NCI-H1417 treated with DMSO at 0.1 percent for 48 hours (cell line): Measurements from ENCODE around the gene FGD2.
"Not testable (repeated sequence)": the region's sequence is repeated elsewhere in the genome, so short reads cannot be mapped to it uniquely, and the experiment has no call there.

Experiments
- DNase-seq: peaks from one replicate; lab custom pipeline; 2025; lab: John Stamatoyannopoulos, UW

The FGD2 gene

DNA sequence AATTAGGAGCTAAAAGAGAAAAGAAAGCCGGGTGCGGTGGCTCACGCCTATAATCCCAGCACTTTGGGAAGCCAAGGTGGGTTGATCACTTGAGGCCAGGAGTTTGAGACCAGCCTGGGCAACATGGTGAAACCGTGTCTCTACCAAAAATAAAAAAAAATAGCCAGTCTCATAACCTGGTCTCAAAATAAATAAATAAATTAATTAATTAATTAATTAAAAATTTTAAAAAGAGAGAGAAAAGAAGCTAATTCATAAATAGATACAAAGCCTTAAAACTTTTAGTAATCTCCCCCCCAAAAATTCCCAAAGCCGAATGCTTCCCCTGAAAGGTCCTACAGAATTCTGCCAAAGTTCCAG, 53.5 kb downstream of the FGD2 start:
- not testable (repeated sequence) for DNase-seq

DNA sequence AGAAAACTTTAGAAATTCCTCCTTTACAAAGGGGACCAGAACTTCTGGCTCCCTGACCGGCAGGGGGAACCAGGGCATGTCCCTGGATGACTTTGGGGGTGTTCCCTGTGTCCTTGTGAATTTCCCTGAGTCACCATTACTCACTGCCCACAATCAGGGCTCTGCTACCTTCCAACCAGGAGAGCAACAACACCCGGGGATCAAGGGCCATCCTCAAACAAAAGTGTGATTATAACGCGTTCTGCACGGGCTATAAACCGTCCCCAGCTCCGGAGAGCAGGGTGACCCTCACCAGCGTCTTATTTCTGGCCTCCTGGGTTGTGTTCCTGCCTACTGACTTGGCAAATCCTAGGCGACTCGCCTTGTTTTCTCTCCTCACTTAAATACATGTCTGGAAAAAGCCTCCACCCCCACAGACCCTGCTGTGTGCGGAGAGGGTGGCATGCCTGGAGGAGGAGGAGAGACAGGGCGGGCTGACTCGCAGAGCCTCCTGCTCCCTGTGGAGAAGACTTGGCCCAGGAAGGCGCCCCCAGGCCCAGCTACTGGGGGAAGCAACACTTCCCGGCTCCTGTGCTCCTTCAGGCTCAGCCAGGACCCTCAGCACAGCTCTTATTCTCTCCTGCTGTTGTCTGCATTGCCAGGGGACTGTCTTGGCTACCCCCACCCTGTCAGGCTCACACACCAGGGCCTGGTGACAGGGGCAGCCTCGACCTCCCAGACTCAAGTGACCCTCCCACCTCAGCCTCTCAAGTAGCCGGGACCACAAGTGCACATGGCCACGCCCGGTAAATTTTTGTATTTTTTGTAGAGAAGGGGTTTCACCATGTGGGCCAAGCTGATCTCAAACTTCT, 54.1 kb downstream of the FGD2 start:
- no peak for DNase-seq

GRCh38 chr6:37060195-37060559, 54.7 kb downstream of the FGD2 start:
- no peak for DNase-seq

- no peak for DNase-seq
Observed at GRCh38 chr6:37061157-37061804, 55.8 kb downstream of the FGD2 start.

GRCh38 chr6:37062424-37062823, 57.0 kb downstream of the FGD2 start:
- no peak for DNase-seq

GRCh38 chr6:37068356-37069270, 63.2 kb downstream of the FGD2 start:
- no peak for DNase-seq

GRCh38 chr6:37069639-37070038, 64.2 kb downstream of the FGD2 start:
- no peak for DNase-seq

- DNase-seq = no peak
Observed at GRCh38 chr6:37072526-37072925, 67.1 kb downstream of the FGD2 start.

GRCh38 chr6:37074053-37074827, 68.8 kb downstream of the FGD2 start:
- DNase-seq = no peak

- DNase-seq = no peak
Observed at GRCh38 chr6:37077191-37077904, 71.9 kb downstream of the FGD2 start.

GRCh38 chr6:37077905-37078296, 72.4 kb downstream of the FGD2 start:
- no peak for DNase-seq
